Activated CD4-positive, alpha-beta T cell treated with anti-CD3 and anti-CD28 coated beads, Interleukin-2, amount 50 U/mL, for 16 hours (primary cell): ENCODE measurements around the gene RASEF.

Experiments used
- DNase-seq: peaks from one replicate; pipeline ENCODE4 v3.0.0-alpha.2; 2020

The RASEF gene

GRCh38 chr9:83056174-83056573 is 6.8 kb downstream of the RASEF start:
- no peak for DNase-seq

- DNase-seq, result no peak
Measured at GRCh38 chr9:83047839-83048775, 14.8 kb downstream of the RASEF start.

GRCh38 chr9:83043597-83043996 is 19.3 kb downstream of the RASEF start:
- no peak for DNase-seq

- DNase-seq, result no peak
Measured at GRCh38 chr9:83041771-83042170, 21.2 kb downstream of the RASEF start.

GRCh38 chr9:83039303-83039702 is 23.6 kb downstream of the RASEF start:
- DNase-seq, result no peak

- DNase-seq, result no peak
Measured at GRCh38 chr9:83036043-83036442, 26.9 kb downstream of the RASEF start.

GRCh38 chr9:83035143-83035542 is 27.8 kb downstream of the RASEF start:
- DNase-seq, result no peak

GRCh38 chr9:83034587-83034986 is 28.4 kb downstream of the RASEF start:
- DNase-seq, result no peak

- DNase-seq, result no peak
Measured at GRCh38 chr9:83034026-83034425, 28.9 kb downstream of the RASEF start.

- DNase-seq, result no peak
Measured at GRCh38 chr9:83032065-83032625, 30.8 kb downstream of the RASEF start.

GRCh38 chr9:83030391-83031107 is 32.4 kb downstream of the RASEF start:
- DNase-seq, result no peak

GRCh38 chr9:83029531-83030137 is 33.3 kb downstream of the RASEF start:
- DNase-seq, result no peak

GRCh38 chr9:83027153-83027891 is 35.6 kb downstream of the RASEF start:
- DNase-seq, result no peak

GRCh38 chr9:83024506-83025125 is 38.3 kb downstream of the RASEF start:
- DNase-seq, result no peak

- DNase-seq, result no peak
Measured at GRCh38 chr9:83023151-83023550, 39.8 kb downstream of the RASEF start.

- DNase-seq, result no peak
Measured at GRCh38 chr9:83020864-83021263, 42.1 kb downstream of the RASEF start.

- DNase-seq, result no peak
Measured at GRCh38 chr9:83020327-83020726, 42.6 kb downstream of the RASEF start.

- DNase-seq, result no peak
Measured at GRCh38 chr9:83019246-83019645, 43.7 kb downstream of the RASEF start.

GRCh38 chr9:83015897-83016296 is 47.0 kb downstream of the RASEF start:
- no peak for DNase-seq

GRCh38 chr9:83013867-83014605 is 48.9 kb downstream of the RASEF start:
- no peak for DNase-seq
